ENCODE results near the gene CATSPERD.

CATSPERD gene

GRCh38 chr19:5801796-5802619 is 81.6 kb downstream of the CATSPERD start:
- DNase-seq (ENCODE audit: low read depth in 1 of 2, low spot score in 1 of 2): no peak

- no peak for DNase-seq (ENCODE audit: low read depth in 1 of 2, low spot score in 1 of 2)
These were observed 83.0 kb downstream of the CATSPERD start for GRCh38 chr19:5803441-5803751.

- peak; percentile 85 to 92 for DNase-seq (ENCODE audit: low read depth in 1 of 2, low spot score in 1 of 2)
These were observed 83.5 kb downstream of the CATSPERD start for GRCh38 chr19:5803752-5804515.

GRCh38 chr19:5804516-5805461 is 84.4 kb downstream of the CATSPERD start, which contains the start of gene NRTN:
TSS of gene NRTN (plus strand) at chr19:5805067. CDS start at chr19:5824166, 19,099 bp downstream.
- peak in 1 of 2 donors; percentile 43 for DNase-seq (ENCODE audit: low read depth in 1 of 2, low spot score in 1 of 2)

GRCh38 chr19:5805462-5806132 is 85.2 kb downstream of the CATSPERD start:
- DNase-seq (ENCODE audit: low read depth in 1 of 2, low spot score in 1 of 2): peak; percentile 32 to 46

- no peak for DNase-seq (ENCODE audit: low read depth in 1 of 2, low spot score in 1 of 2)
These were observed 85.7 kb downstream of the CATSPERD start for GRCh38 chr19:5806133-5806489.

GRCh38 chr19:5806905-5807304 is 86.5 kb downstream of the CATSPERD start:
- no peak for DNase-seq (ENCODE audit: low read depth in 1 of 2, low spot score in 1 of 2)

- DNase-seq (ENCODE audit: low read depth in 1 of 2, low spot score in 1 of 2): no peak
These were observed 87.8 kb downstream of the CATSPERD start for GRCh38 chr19:5808120-5808816.

GRCh38 chr19:5809053-5809452 is 88.6 kb downstream of the CATSPERD start:
- DNase-seq (ENCODE audit: low read depth in 1 of 2, low spot score in 1 of 2): no peak

GRCh38 chr19:5809469-5809868 is 89.0 kb downstream of the CATSPERD start:
- no peak for DNase-seq (ENCODE audit: low read depth in 1 of 2, low spot score in 1 of 2)

GRCh38 chr19:5811117-5811516 is 90.7 kb downstream of the CATSPERD start:
- DNase-seq (ENCODE audit: low read depth in 1 of 2, low spot score in 1 of 2): no peak

- no peak for DNase-seq (ENCODE audit: low read depth in 1 of 2, low spot score in 1 of 2)
These were observed 93.8 kb downstream of the CATSPERD start for GRCh38 chr19:5814123-5814851.

GRCh38 chr19:5814852-5815246 is 94.4 kb downstream of the CATSPERD start:
- DNase-seq (ENCODE audit: low read depth in 1 of 2, low spot score in 1 of 2): no peak

GRCh38 chr19:5817218-5817617 is 96.8 kb downstream of the CATSPERD start:
- no peak for DNase-seq (ENCODE audit: low read depth in 1 of 2, low spot score in 1 of 2)

GRCh38 chr19:5818594-5818993 is 98.2 kb downstream of the CATSPERD start:
- no peak for DNase-seq (ENCODE audit: low read depth in 1 of 2, low spot score in 1 of 2)

GRCh38 chr19:5820785-5821184 is 100.3 kb downstream of the CATSPERD start:
- DNase-seq (ENCODE audit: low read depth in 1 of 2, low spot score in 1 of 2): no peak

- no peak for DNase-seq (ENCODE audit: low read depth in 1 of 2, low spot score in 1 of 2)
These were observed 101.2 kb downstream of the CATSPERD start for GRCh38 chr19:5821521-5822180.

- DNase-seq (ENCODE audit: low read depth in 1 of 2, low spot score in 1 of 2): no peak
These were observed 101.9 kb downstream of the CATSPERD start for GRCh38 chr19:5822181-5822844.

Measured in stimulated activated CD4-positive, alpha-beta T cell treated with anti-CD3 and anti-CD28 coated beads, Interleukin-15, amount 100 ng/mL, for 1 hour (primary cell).